Nephron progenitor cell (in vitro differentiated cells): Measurements from ENCODE around the gene ST6GAL1.
"Not testable (repeated sequence)": the region's sequence is repeated elsewhere in the genome, so short reads cannot be mapped to it uniquely, and the experiment has no call there.

Experiments
- DNase-seq: peaks from one replicate; pipeline ENCODE4 v3.0.0; 2021
- H3K27ac Mint-ChIP-seq: 2 replicates; pipeline ENCODE4 v1.8.0; 2021; ENCODE audit warnings: mild to moderate bottlenecking, moderate library complexity, mixed read lengths
- H3K27me3 Mint-ChIP-seq: 2 replicates; pipeline ENCODE4 v1.8.0; 2021; ENCODE audit warnings: mild to moderate bottlenecking, low read depth, mixed read lengths; ENCODE audit not compliant: poor library complexity
- H3K36me3 Mint-ChIP-seq: 2 replicates; pipeline ENCODE4 v1.8.0; 2021; ENCODE audit warnings: low read depth, mixed read lengths
- H3K4me1 Mint-ChIP-seq: 2 replicates; pipeline ENCODE4 v1.8.0; 2021; ENCODE audit warnings: mixed read lengths
- H3K4me3 Mint-ChIP-seq: 2 replicates; pipeline ENCODE4 v1.8.0; 2021; ENCODE audit warnings: mild to moderate bottlenecking, moderate library complexity, mixed read lengths
- H3K9me3 Mint-ChIP-seq: 2 replicates; pipeline ENCODE4 v1.8.0; 2021; ENCODE audit warnings: mild to moderate bottlenecking, moderate library complexity, mixed read lengths
- TF ChIP-seq, protein P1 (sequence below): fragments of 200-600 bp; sonication (generic); IDR thresholded peaks from 2 replicates; pipeline ENCODE4 v1.5.0; 2021; ENCODE audit warnings: antibody characterized with exemption

Gene ST6GAL1, protein sequence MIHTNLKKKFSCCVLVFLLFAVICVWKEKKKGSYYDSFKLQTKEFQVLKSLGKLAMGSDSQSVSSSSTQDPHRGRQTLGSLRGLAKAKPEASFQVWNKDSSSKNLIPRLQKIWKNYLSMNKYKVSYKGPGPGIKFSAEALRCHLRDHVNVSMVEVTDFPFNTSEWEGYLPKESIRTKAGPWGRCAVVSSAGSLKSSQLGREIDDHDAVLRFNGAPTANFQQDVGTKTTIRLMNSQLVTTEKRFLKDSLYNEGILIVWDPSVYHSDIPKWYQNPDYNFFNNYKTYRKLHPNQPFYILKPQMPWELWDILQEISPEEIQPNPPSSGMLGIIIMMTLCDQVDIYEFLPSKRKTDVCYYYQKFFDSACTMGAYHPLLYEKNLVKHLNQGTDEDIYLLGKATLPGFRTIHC

DNA sequence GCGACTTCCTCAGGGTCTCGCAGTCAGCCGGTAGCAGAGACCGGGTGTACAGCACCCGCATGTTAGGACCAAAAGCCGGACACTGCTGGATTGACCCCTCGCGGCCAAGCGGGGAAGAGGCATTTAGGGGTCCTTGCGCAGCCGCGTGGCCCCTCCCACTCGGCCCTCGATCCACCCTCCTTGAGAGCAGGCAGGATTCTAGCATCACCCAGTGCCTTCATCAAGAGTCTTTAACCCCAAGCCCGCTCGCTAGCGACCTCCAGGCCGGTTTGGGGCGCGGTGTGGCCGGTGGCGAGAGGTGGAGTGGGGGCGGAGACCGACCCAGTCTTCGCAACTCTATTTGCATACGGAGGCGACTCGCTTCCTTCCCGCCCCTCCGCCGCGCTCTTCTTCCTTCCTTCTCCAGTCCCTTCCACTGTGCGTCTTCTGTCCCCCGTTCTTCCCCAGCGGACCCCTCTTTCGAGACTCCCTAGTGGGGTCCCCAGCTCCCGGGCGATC, at the start of gene ST6GAL1:
Gene ST6GAL1, plus strand, starts transcription at position 384 of the 498 bp plus-strand sequence. CDS start 112,178 bp downstream, outside the sequence.
- Mint-ChIP-seq H3K27me3 (peaks cover 25% of the 10 kb centered on the region), H3K36me3 (peaks cover 20% of the 10 kb centered on the region), H3K4me1 (peaks cover 29% of the 10 kb centered on the region), H3K4me3 (peak within 1 kb of the TSS; percentile 92), H3K27ac (peak within 1 kb of the TSS; percentile 94), H3K9me3 (peaks cover 28% of the 10 kb centered on the region)
- peak; percentile 79 for DNase-seq
- TF ChIP-seq, protein P1, sequence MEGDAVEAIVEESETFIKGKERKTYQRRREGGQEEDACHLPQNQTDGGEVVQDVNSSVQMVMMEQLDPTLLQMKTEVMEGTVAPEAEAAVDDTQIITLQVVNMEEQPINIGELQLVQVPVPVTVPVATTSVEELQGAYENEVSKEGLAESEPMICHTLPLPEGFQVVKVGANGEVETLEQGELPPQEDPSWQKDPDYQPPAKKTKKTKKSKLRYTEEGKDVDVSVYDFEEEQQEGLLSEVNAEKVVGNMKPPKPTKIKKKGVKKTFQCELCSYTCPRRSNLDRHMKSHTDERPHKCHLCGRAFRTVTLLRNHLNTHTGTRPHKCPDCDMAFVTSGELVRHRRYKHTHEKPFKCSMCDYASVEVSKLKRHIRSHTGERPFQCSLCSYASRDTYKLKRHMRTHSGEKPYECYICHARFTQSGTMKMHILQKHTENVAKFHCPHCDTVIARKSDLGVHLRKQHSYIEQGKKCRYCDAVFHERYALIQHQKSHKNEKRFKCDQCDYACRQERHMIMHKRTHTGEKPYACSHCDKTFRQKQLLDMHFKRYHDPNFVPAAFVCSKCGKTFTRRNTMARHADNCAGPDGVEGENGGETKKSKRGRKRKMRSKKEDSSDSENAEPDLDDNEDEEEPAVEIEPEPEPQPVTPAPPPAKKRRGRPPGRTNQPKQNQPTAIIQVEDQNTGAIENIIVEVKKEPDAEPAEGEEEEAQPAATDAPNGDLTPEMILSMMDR: peak; percentile 15

DNA sequence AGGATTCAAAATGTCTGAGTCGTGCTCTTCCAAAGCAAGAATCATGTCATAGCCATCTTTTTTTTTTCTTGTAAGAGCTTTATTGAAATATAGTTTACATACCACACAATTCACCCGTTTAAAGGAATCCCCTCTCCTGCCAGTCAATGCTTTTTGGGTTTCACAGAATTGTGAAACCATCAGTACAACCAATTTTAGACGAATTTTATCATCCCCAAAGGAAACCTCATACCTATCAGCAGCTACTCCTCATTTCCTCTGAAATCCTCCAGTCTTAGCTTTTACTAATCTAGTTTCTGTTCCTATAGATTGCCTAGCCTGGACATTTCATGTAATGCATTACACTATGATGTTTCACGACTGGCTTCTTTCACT, 48.2 kb upstream of the ST6GAL1 start:
- Mint-ChIP-seq H3K36me3 (no peaks in the 10 kb centered on the region), H3K27ac (no peak overlapping the region), H3K4me3 (no peak overlapping the region), H3K9me3 (peaks cover 12% of the 10 kb centered on the region), H3K4me1 (peaks cover 14% of the 10 kb centered on the region), H3K27me3 (peaks cover 10% of the 10 kb centered on the region)
- DNase-seq: no peak
- TF ChIP-seq, protein P1: no peak

DNA sequence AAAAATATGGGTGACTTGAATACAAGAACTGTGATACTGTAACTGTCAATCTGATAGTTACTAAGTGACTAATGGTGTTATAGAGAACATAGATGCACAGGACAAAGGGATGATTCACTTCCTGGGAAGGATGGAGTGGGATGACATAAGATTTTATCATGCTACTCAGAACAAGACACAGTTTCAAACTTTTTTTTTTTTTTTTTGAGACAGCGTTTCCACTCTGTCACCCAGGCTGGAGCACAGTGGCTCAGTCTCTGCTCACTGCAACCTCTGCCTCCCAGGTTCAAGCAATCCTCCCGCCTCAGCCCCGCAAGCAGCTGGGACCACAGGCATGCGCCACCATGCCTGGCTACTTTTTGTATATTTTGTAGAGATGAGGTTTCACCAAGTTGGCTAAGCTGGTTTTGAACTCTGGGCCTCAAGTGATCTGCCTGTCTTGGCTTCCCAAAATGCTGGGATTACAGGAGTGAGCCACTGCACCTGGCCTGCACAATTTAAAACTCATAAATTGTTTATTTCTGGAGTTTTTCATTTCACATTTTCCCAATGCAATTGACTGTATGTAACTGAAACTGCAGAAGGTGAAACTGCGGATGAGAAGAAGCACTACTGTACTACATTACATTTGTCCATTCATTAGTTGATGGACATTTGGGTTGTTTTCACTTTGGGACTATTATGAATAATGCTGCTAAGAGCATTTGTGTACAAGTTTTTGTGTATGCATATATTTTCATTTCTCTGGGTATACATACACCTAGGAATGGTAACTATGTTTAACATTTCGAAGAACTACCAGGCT, 47.2 kb upstream of the ST6GAL1 start:
- H3K27ac Mint-ChIP-seq: no peak overlapping the region
- no peak for DNase-seq

DNA sequence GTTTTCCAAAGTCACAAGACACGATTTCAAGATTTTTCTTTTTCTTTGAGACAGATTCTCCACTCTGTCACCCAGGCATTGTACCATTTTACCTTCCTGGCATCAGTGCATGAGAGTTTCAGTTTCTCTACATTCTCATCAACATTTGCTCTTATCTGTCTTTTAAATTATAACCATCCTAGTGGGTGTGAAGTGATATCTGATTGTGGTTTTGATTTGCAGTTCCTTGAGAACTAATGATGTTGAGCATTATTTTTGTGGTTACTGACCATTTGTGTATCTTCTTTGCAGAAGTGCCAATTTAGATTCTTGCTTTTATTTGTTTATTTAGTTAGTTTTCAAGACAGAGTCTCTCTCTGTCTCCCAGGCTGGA, 46.7 kb upstream of the ST6GAL1 start:
- no peak overlapping the region for H3K4me3 Mint-ChIP-seq
- no peak overlapping the region for H3K27ac Mint-ChIP-seq
- H3K36me3 Mint-ChIP-seq: no peaks in the 10 kb centered on the region
- no peak for DNase-seq
- H3K27me3 Mint-ChIP-seq: peaks cover 10% of the 10 kb centered on the region
- peaks cover 8% of the 10 kb centered on the region for H3K9me3 Mint-ChIP-seq
- H3K4me1 Mint-ChIP-seq: peaks cover 29% of the 10 kb centered on the region
- TF ChIP-seq, protein P1: no peak

More for the DNA sequence above, 47.2 kb upstream of the ST6GAL1 start:
- Mint-ChIP-seq H3K4me3 (no peak overlapping the region), H3K36me3 (no peaks in the 10 kb centered on the region), H3K4me1 (peaks cover 23% of the 10 kb centered on the region), H3K27me3 (peaks cover 10% of the 10 kb centered on the region), H3K9me3 (peaks cover 8% of the 10 kb centered on the region)
- TF ChIP-seq, protein P1: no peak

DNA sequence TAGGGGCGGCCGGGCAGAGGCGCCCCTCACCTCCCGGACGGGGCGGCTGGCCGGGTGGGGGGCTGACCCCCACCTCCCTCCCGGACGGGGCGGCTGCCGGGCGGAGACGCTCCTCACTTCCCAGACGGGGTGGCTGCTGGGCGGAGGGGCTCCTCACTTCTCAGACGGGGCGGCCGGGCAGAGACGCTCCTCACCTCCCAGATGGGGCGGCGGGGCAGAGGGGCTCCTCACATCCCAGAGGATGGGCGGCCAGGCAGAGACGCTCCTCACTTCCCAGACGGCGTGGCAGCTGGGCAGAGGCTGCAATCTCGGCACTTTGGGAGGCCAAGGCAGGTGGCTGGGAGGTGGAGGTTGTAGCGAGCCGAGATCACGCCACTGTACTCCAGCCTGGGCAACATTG, 45.5 kb upstream of the ST6GAL1 start:
- H3K9me3 Mint-ChIP-seq, DNase-seq, H3K27ac Mint-ChIP-seq, H3K27me3 Mint-ChIP-seq, H3K36me3 Mint-ChIP-seq, H3K4me3 Mint-ChIP-seq: not testable (repeated sequence)
- peaks cover 41% of the 10 kb centered on the region for H3K4me1 Mint-ChIP-seq
